Measurements from ENCODE around the gene SLC38A11.
"Not testable (repeated sequence)": the region's sequence is repeated elsewhere in the genome, so short reads cannot be mapped to it uniquely, and the experiment has no call there.

The SLC38A11 gene

DNA sequence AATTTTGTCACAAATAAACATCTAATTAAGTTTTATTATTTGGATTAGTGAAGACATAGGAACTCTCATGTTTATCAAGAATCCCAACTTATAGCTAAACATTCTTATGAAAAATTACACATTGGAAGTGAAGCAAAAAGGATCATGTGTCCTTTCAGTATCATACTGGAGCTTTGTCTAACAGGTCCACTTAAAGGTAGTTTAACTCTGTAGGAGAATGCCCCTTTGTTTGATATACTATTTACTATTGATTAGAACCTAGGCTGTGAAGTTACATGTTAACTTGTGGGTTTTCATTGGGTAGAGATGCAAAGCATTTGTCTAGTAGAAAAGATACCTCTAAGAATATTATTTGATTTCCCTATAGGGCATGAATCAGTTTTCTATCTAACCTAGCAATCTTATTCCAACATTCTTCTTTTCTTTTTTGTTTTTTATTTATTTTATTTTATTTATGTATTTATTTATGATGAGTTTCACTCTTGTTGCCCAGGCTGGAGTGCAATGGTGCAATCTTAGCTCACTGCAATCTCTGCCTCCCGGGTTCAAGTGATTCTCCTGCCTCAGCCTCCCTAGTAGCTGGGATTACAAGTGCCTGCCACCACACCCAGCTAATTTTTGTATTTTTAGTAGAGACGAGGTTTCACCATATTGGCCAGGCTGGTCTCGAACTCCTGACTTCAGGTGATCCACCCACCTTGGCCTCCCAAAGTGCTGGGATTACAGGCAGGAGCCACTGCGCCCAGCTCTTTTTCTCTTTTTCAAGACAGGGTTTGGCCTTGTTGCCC, 95.2 kb downstream of the SLC38A11 start:
- not testable (repeated sequence) for H3K27me3 Mint-ChIP-seq; ATAC-seq (replicated peaks; ENCODE audit: extremely low read depth, poor library complexity, severe bottlenecking); H3K27ac Mint-ChIP-seq (ENCODE audit: low read depth); H3K4me1 Mint-ChIP-seq; H3K36me3 Mint-ChIP-seq (ENCODE audit: insufficient read depth); DNase-seq (ENCODE audit: low spot score in 2 of 2); H3K4me3 Mint-ChIP-seq
- peaks cover 15% of the 10 kb centered on the region for H3K9me3 Mint-ChIP-seq

DNA sequence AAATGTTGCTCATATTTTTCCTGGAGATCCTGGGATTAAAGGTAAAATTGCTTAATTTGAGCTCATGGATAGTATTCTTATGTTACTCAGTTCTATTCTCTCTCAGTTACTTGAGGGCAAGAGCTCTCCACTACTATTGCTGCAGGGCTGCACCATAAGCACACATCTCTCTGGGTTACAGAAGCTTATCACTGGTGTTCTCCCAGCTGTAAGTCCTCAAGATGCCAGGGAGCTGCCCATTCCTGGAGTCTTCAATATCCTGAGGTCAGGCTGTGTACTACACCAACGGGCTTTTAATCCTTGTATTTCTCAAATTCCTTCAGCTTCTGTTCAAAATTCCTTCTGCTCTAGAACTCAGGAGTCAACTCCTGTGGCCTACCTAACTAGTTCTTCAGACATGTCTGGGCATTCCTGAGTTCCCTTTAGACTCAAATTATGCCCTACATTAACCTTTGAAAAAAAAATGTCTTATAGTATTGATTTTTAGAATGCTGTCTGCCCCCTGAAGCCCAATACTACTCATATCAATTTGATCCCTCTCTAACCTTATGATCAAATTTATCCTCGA, 96.0 kb downstream of the SLC38A11 start:
- ATAC-seq (replicated peaks; ENCODE audit: extremely low read depth, poor library complexity, severe bottlenecking) (no peak), DNase-seq (ENCODE audit: low spot score in 2 of 2) (no peak)
- Mint-ChIP-seq H3K27me3 (no peaks in the 10 kb centered on the region), H3K36me3 (ENCODE audit: insufficient read depth) (no peaks in the 10 kb centered on the region), H3K4me3 (no peak overlapping the region), H3K9me3 (peaks cover 11% of the 10 kb centered on the region), H3K4me1 (no peaks in the 10 kb centered on the region), H3K27ac (ENCODE audit: low read depth) (no peak overlapping the region)

DNA sequence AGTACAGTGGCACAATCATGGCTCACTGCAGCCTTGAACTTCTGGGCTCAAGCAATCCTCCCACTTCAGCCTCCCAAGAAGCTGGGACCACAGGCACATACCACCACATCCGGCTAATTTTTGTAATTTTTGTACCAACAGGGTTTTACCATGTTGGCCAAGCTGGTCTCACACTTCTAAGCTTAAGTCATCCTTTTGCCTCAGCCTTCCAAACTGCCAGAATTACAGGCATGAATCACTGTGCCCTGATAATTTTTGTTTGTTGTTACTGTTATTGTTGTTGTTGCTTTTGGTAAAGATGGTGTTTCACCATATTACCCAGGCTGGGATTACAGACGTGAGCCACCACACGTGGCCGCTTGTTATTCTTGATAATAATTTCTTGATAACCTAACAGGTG, 103.2 kb downstream of the SLC38A11 start:
- Mint-ChIP-seq H3K4me1 (no peaks in the 10 kb centered on the region), H3K9me3 (peaks cover 5% of the 10 kb centered on the region), H3K4me3 (no peak overlapping the region), H3K36me3 (ENCODE audit: insufficient read depth) (no peaks in the 10 kb centered on the region), H3K27ac (ENCODE audit: low read depth) (no peak overlapping the region), H3K27me3 (no peaks in the 10 kb centered on the region)
- ATAC-seq (replicated peaks; ENCODE audit: extremely low read depth, poor library complexity, severe bottlenecking) (no peak), DNase-seq (ENCODE audit: low spot score in 2 of 2) (no peak)

DNA sequence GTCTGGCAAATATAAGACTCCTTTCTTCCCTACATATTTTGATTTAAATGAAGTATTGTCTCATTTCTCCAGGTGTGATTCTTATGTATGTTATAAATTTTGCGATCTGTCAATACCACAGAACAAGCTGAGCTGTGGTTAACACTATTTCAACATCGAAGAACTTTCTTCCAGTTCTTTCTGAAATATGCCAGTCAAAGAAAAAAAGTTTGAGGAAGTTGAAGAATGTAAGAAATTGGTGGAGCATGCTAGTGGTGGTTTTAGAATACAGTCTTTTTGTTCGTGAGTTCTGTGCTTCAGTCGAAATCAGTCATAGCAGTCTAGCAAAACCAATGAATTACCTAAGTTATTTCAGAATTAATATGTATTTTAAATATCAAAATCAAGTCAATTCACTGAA, 105.1 kb downstream of the SLC38A11 start:
- Mint-ChIP-seq H3K4me1 (no peaks in the 10 kb centered on the region), H3K27ac (ENCODE audit: low read depth) (no peak overlapping the region), H3K27me3 (no peaks in the 10 kb centered on the region), H3K4me3 (no peak overlapping the region), H3K36me3 (ENCODE audit: insufficient read depth) (no peaks in the 10 kb centered on the region), H3K9me3 (peaks cover 2% of the 10 kb centered on the region)
- ATAC-seq (replicated peaks; ENCODE audit: extremely low read depth, poor library complexity, severe bottlenecking) (no peak), DNase-seq (ENCODE audit: low spot score in 2 of 2) (no peak)

DNA sequence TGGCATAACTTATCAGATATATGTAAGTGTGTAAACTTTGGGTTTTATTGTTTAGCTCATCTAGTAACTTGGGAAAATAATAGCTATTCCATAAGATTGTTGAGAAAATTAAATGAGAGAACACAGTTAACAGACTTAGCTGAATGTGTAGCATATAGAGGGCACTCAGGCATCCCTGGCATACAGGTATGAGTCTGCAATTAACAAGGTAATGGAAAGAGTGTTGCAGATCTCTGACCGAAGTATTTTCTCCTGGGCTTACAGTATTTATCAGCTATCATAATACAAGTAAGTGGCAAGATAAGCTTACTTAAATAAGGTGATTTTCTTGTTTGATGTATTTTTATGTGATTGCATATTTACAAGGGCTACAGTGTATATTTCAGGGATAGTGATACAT, 105.8 kb downstream of the SLC38A11 start:
- H3K36me3 Mint-ChIP-seq (ENCODE audit: insufficient read depth) = no peaks in the 10 kb centered on the region
- no peak overlapping the region for H3K4me3 Mint-ChIP-seq
- no peak for ATAC-seq (replicated peaks; ENCODE audit: extremely low read depth, poor library complexity, severe bottlenecking)

DNA sequence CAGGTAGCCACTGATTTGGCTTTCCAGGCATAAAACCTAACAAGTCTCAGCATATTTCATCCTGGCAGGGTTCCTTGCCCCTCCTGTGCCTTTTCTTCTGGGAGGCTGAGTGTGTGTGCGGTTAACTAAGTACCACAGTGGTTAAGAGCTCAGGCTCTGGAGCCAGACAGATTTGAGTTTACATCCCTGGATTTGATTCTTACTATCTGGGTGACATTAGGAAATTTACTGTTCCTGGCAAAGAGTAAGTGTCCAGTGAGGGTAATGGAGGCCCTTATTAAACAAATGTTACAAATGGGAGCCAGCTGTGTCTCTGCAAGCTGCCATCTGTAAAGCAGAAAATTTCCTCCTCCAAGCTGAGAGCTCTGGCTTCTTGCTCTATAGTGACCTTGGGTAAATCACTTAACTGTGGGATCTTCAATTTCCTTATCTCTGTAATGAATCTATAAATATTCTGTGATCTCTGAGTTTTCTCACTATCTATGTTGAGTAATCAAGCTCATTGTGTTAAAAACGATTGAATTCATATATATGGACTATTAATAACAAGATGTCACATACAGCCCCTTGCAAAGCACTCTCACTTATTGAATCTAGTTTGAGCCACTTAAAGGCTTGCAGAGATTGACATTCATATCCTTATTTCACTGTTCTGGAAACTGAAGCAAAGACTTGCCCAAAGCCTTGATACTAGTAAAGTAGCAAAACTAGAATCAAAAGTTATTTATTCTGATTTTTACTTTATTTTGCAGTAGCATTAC, 107.2 kb downstream of the SLC38A11 start:
- H3K27ac Mint-ChIP-seq (ENCODE audit: low read depth) = no peak overlapping the region
- DNase-seq (ENCODE audit: low spot score in 2 of 2) (no peak), ATAC-seq (replicated peaks; ENCODE audit: extremely low read depth, poor library complexity, severe bottlenecking) (no peak)
- H3K36me3 Mint-ChIP-seq (ENCODE audit: insufficient read depth) = no peaks in the 10 kb centered on the region
- no peaks in the 10 kb centered on the region for H3K27me3 Mint-ChIP-seq
- H3K4me1 Mint-ChIP-seq = no peaks in the 10 kb centered on the region
- no peaks in the 10 kb centered on the region for H3K9me3 Mint-ChIP-seq
- H3K4me3 Mint-ChIP-seq = no peak overlapping the region

More for the DNA sequence above, 105.8 kb downstream of the SLC38A11 start:
- H3K27ac Mint-ChIP-seq (ENCODE audit: low read depth) = no peak overlapping the region
- H3K9me3 Mint-ChIP-seq = no peaks in the 10 kb centered on the region
- no peaks in the 10 kb centered on the region for H3K4me1 Mint-ChIP-seq
- H3K27me3 Mint-ChIP-seq = no peaks in the 10 kb centered on the region
- DNase-seq (ENCODE audit: low spot score in 2 of 2) = no peak

DNA sequence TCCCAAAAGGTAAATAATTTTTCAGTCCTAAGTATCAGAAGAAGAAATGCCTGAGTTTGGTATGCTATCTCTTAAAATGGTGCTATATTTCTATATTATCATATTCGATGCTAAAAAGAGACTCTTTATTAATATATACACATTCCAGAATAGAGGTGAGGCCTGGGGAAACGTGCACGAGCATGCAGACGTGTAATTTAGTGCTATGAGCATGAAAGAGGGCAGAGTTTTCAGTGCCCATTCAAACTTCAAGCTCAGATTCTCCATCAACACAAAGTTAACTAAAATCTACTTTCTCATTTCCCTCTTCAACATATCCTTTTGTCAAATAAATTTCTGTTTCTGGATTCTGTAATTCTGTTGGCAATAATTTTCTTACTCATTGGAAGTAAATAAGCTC, 108.0 kb downstream of the SLC38A11 start:
- no peak overlapping the region for H3K4me3 Mint-ChIP-seq
- no peaks in the 10 kb centered on the region for H3K4me1 Mint-ChIP-seq
- no peaks in the 10 kb centered on the region for H3K9me3 Mint-ChIP-seq
- ATAC-seq (replicated peaks; ENCODE audit: extremely low read depth, poor library complexity, severe bottlenecking) (no peak), DNase-seq (ENCODE audit: low spot score in 2 of 2) (no peak)
- H3K27ac Mint-ChIP-seq (ENCODE audit: low read depth) = no peak overlapping the region
- no peaks in the 10 kb centered on the region for H3K27me3 Mint-ChIP-seq
- H3K36me3 Mint-ChIP-seq (ENCODE audit: insufficient read depth) = no peaks in the 10 kb centered on the region

DNA sequence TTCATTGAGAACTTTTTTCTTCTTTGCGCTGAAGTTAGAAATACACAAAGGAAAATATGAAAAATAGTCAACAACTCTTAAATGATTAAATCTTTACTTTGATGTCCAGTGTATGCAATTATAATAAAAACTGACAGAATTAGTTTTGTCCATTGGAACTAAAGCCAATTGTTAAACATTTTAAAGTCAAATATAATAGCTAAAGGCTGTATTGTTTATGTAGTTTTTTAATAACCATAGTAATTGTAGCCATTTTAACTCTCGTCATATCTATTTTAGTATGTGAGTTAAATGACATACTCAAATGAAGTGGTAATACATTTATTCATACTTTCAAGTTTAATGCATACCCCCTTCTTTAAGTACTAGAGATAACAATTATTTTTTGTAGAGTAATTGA, 109.0 kb downstream of the SLC38A11 start:
- DNase-seq (ENCODE audit: low spot score in 2 of 2) (no peak), ATAC-seq (replicated peaks; ENCODE audit: extremely low read depth, poor library complexity, severe bottlenecking) (no peak)
- Mint-ChIP-seq H3K36me3 (ENCODE audit: insufficient read depth) (no peaks in the 10 kb centered on the region), H3K4me1 (no peaks in the 10 kb centered on the region), H3K27me3 (no peaks in the 10 kb centered on the region), H3K27ac (ENCODE audit: low read depth) (no peak overlapping the region), H3K4me3 (no peak overlapping the region), H3K9me3 (no peaks in the 10 kb centered on the region)

Data from central memory CD8-positive, alpha-beta T cell (primary cell).